ENCODE results near the gene HIPK3.
"Not testable (repeated sequence)": the region's sequence is repeated elsewhere in the genome, so short reads cannot be mapped to it uniquely, and the experiment has no call there.

Gene HIPK3

GRCh38 chr11:33344611-33345010, 87.4 kb downstream of the HIPK3 start:
- TF ChIP-seq CTCF (IDR thresholded peaks at IDR 0.05; ENCODE audit: low read depth, low read length), result no peak
- H3K4me3 ChIP-seq (ENCODE audit: low read depth, low read length), result no peak overlapping the region

- no peak overlapping the region for H3K4me3 ChIP-seq (ENCODE audit: low read depth, low read length)
- no peak for TF ChIP-seq CTCF (IDR thresholded peaks at IDR 0.05; ENCODE audit: low read depth, low read length)
These were observed 90.4 kb downstream of the HIPK3 start for GRCh38 chr11:33347490-33348125.

DNA sequence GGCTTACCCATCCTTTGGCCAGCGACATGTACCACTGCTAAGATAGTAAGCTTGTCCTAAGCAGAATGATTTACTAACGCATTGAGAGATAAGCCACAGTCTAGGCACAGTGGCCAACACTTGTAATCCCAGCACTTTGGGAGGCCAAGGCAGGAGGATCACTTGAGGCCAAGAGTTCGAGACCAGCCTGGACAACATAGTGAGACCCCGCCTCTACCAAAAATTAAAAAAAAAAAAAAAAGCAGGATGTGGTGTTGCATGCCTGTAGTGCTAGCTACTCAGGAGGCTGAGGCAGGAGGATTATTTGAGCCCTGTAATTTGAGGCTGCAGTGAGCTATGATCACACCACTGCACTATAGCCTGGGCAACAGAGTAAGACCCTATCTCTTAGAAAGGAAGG, 93.1 kb downstream of the HIPK3 start:
- no peak for TF ChIP-seq CTCF (IDR thresholded peaks at IDR 0.05; ENCODE audit: low read depth, low read length)
- H3K4me3 ChIP-seq (ENCODE audit: low read depth, low read length), result no peak overlapping the region

DNA sequence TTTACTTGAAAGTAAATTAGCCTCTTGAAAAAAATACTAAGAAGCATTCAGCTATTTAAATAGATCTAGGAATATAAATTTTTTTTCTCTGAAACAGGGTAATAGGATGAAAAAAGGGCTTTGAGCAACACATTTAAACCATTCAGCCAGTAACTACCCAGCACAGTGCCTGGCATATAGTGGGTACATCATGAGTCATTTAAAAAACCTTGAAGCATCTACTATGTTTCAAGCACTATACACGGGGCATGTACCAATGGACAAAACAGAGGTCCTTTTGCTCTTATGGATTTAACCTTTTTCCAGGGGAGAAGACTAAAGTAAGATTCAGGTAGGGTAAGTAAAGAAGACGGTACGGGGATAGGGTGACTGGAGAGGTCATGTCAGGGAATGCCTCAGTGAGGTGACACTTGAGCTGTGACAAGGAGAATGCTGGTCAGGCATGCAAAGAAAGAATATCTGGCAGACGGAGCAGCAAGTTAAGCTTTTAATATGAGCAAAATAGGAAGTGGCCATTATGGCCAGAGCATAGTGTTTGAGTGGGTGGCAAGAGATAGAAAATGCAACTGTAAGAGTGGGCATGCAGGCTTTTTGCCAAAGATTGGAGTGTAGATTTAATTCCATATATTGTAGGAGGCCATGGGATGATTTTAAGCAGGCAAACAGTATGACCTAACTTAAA, 101.1 kb downstream of the HIPK3 start:
- no peak for TF ChIP-seq CTCF (IDR thresholded peaks at IDR 0.05; ENCODE audit: low read depth, low read length)
- H3K4me3 ChIP-seq (ENCODE audit: low read depth, low read length), result no peak overlapping the region

DNA sequence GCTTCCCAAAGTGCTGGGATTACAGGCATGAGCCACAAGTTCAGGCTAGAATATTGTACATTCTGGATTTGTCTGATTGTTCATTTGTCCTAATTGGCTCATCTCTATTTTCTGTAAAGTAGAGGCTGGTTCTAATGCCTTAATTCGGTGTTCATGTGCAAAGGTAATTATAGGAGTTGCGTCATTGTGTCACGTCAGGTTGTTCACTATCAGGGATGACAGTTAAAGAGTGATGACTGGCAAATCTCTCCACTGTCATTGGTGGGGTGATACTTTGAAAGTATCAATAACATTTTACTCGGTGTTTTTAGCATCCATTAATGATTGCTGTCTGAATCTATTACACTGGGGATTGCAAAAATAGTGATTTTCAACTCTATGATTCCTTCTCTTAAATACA, 103.5 kb downstream of the HIPK3 start:
- no peak for TF ChIP-seq CTCF (IDR thresholded peaks at IDR 0.05; ENCODE audit: low read depth, low read length)
- no peak overlapping the region for H3K4me3 ChIP-seq (ENCODE audit: low read depth, low read length)

DNA sequence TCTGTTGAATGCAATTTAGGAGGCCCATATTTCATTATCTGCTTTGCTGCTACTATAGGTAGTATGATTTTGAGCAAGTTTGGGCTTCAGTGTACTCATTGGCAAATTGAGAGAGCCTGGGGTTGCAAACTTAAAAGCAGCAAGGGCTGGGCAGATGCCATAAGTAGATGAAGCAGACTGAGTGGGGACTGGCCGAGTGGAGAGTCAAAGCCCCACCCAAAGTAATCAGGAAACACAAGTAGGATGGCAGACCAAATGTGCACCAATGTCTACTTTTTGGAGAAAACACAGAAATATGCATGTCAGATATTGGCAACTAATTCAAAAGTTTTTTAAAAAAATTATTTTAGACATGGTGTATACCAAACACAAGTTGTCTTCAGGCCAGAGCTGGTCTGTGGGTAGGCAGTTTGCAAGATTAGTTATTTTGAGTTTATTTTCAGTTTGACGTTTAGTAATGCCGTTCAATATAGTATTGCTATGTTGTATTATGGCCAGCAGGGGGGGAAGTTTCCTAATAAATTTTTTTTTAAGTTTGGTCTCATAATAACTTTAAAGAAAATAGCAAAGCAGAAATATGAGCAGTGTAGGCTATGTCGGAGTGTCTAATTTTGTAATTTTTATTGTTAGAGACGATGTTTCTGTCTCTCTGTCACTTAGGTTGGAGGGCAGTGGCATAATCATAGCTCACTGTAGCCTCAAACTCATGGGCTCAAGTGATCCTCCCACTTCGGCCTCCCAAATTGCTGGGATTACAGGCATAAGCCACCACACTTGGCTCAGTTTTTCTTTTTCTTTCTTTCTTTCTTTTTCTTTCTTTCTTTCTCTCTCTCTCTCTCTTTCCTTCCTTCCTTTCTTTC, 105.1 kb downstream of the HIPK3 start:
- no peak overlapping the region for H3K4me3 ChIP-seq (ENCODE audit: low read depth, low read length)
- 0 out of 2 replicates have a peak, but pooled peaks have one; percentile 18 for TF ChIP-seq CTCF (IDR thresholded peaks at IDR 0.05; ENCODE audit: low read depth, low read length)

DNA sequence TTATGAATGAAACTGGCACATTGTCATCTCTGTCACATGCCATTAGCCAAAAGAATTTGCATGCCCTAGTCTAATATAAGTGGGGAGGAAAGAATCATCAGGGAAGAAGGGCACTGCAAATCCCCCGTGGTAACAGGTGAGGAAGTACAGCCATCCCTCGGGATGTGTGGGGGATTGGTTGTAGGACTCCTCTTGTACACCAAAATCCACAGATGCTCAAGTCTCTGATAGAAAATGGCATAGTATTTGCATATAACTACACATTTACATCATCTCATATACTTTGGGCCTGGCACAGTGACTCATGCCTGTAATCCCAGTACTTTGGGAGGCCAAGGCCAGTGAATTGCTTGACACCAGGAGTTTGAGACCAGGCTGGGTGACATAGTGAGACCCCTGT, 109.7 kb downstream of the HIPK3 start:
- TF ChIP-seq CTCF (IDR thresholded peaks at IDR 0.05; ENCODE audit: low read depth, low read length), result no peak
- H3K4me3 ChIP-seq (ENCODE audit: low read depth, low read length), result no peak overlapping the region

- H3K4me3 ChIP-seq (ENCODE audit: low read depth, low read length), result not testable (repeated sequence)
These were observed 111.3 kb downstream of the HIPK3 start for GRCh38 chr11:33368475-33368874.
